HEK293 (cell line): ENCODE data around the gene CCL28.
"Not testable (repeated sequence)": the region's sequence is repeated elsewhere in the genome, so short reads cannot be mapped to it uniquely, and the experiment has no call there.

Source experiments
- CTCF ChIA-PET: fragments of 350-600 bp; formaldehyde crosslinking; extraction: SDS; loops from one replicate; lab custom pipeline; 2021; ENCODE audit warnings: antibody characterized with exemption; lab: Yijun Ruan, JAX
- POLR2A ChIA-PET: fragments of 300-600 bp; formaldehyde crosslinking; extraction: SDS; loops from one replicate; lab custom pipeline; 2020; ENCODE audit warnings: antibody characterized with exemption, inconsistent platforms; lab: Yijun Ruan, JAX
- H3K27ac ChIP-seq: fragments of 200-500 bp; sonication (Bioruptor generic); 2 replicates; pipeline ENCODE4 v1.5.1; 2014; ENCODE audit warnings: low read depth, low read length, control low read depth, inconsistent platforms; ENCODE audit errors: extremely low read depth
- H3K36me3 ChIP-seq, 2 experiments: fragments of 200-500 bp in 1 of 2; sonication (Bioruptor generic) in 1 of 2; 1 replicate in 1 of 2; 2 replicates in 1 of 2; pipeline ENCODE4 v1.5.1; 2014 to 2017; ENCODE audit warnings: inconsistent platforms in 2 of 2, low read length in 2 of 2; ENCODE audit not compliant: control insufficient read depth in 2 of 2, insufficient read depth in 1 of 2
- H3K4me1 ChIP-seq: fragments of 200-500 bp; sonication (Bioruptor generic); 2 replicates; pipeline ENCODE4 v1.5.1; 2014; ENCODE audit warnings: mild to moderate bottlenecking, low read length, inconsistent platforms; ENCODE audit not compliant: control insufficient read depth, insufficient read depth
- H3K4me3 ChIP-seq: 2 replicates; pipeline ENCODE4 v1.5.1; 2011; ENCODE audit warnings: low read depth, mild to moderate bottlenecking, control low read depth, low read length, moderate library complexity
- H3K9me3 ChIP-seq: fragments of 200-500 bp; sonication (Bioruptor generic); 2 replicates; pipeline ENCODE4 v1.5.1; 2014; ENCODE audit warnings: low read depth, low read length, inconsistent platforms; ENCODE audit not compliant: control insufficient read depth, insufficient read depth
- BCL11A ChIP-seq: fragments of 450-650 bp; formaldehyde crosslinking; IDR thresholded peaks from 2 replicates; pipeline ENCODE4 v1.5.1; 2016; ENCODE audit warnings: low read depth, missing biosample characterization, missing genetic modification characterization
- EGR2 ChIP-seq: fragments of 450-650 bp; formaldehyde crosslinking; IDR thresholded peaks from 2 replicates; pipeline ENCODE4 v1.5.1; 2016; ENCODE audit warnings: low read depth, missing biosample characterization, missing genetic modification characterization
- GLIS1 ChIP-seq: fragments of 450-650 bp; formaldehyde crosslinking; IDR thresholded peaks from 2 replicates; pipeline ENCODE4 v1.5.1; 2016; ENCODE audit warnings: missing biosample characterization, missing genetic modification characterization
- KLF8 ChIP-seq: fragments of 450-650 bp; formaldehyde crosslinking; IDR thresholded peaks from 2 replicates; pipeline ENCODE4 v1.5.1; 2016; ENCODE audit warnings: missing biosample characterization, missing genetic modification characterization
- MEIS1 ChIP-seq: sonication (generic); formaldehyde crosslinking; IDR thresholded peaks from 2 replicates; pipeline ENCODE4 v1.8.1; 2022; ENCODE audit warnings: missing genetic modification reagents, mild to moderate bottlenecking, borderline replicate concordance
- MYNN ChIP-seq: fragments of 450-650 bp; formaldehyde crosslinking; IDR thresholded peaks from 2 replicates; pipeline ENCODE4 v1.5.1; 2016; ENCODE audit warnings: missing biosample characterization, missing genetic modification characterization, borderline replicate concordance
- REPIN1 ChIP-seq: fragments of 450-650 bp; formaldehyde crosslinking; IDR thresholded peaks from 2 replicates; pipeline ENCODE4 v1.5.1; 2017; ENCODE audit warnings: missing biosample characterization, missing genetic modification characterization, low read depth
- ZBTB17 ChIP-seq: fragments of 450-650 bp; formaldehyde crosslinking; IDR thresholded peaks from 2 replicates; pipeline ENCODE4 v1.5.1; 2016; ENCODE audit warnings: missing biosample characterization, missing genetic modification characterization
- ZBTB7A ChIP-seq: fragments of 450-650 bp; formaldehyde crosslinking; IDR thresholded peaks from 2 replicates; pipeline ENCODE4 v1.5.1; 2016; ENCODE audit warnings: low read depth, missing biosample characterization, missing genetic modification characterization
- ZNF140 ChIP-seq: fragments of 450-650 bp; formaldehyde crosslinking; IDR thresholded peaks from 2 replicates; pipeline ENCODE4 v1.5.1; 2016; ENCODE audit warnings: missing biosample characterization, missing genetic modification characterization
- ZNF169 ChIP-seq: fragments of 450-650 bp; formaldehyde crosslinking; IDR thresholded peaks from 2 replicates; pipeline ENCODE4 v1.5.1; 2016; ENCODE audit warnings: missing biosample characterization, missing genetic modification characterization
- ZNF223 ChIP-seq: fragments of 450-650 bp; formaldehyde crosslinking; IDR thresholded peaks from 2 replicates; pipeline ENCODE4 v1.5.1; 2016; ENCODE audit warnings: missing biosample characterization, missing genetic modification characterization
- ZNF391 ChIP-seq: fragments of 450-650 bp; formaldehyde crosslinking; IDR thresholded peaks from 2 replicates; pipeline ENCODE4 v1.5.1; 2016; ENCODE audit warnings: low read depth, missing biosample characterization, missing genetic modification characterization, borderline replicate concordance
- ZNF433 ChIP-seq: fragments of 450-650 bp; formaldehyde crosslinking; IDR thresholded peaks from 2 replicates; pipeline ENCODE4 v1.5.1; 2016; ENCODE audit warnings: missing biosample characterization, missing genetic modification characterization, low read depth
- ZNF561 ChIP-seq: fragments of 450-650 bp; IDR thresholded peaks from 2 replicates; pipeline ENCODE4 v1.5.1; 2018; ENCODE audit warnings: missing biosample characterization, missing genetic modification characterization, borderline replicate concordance
- ZNF747 ChIP-seq: fragments of 450-650 bp; formaldehyde crosslinking; IDR thresholded peaks from 2 replicates; pipeline ENCODE4 v1.5.1; 2016; ENCODE audit warnings: missing biosample characterization, missing genetic modification characterization
- ZNF768 ChIP-seq: fragments of 450-650 bp; formaldehyde crosslinking; IDR thresholded peaks from 2 replicates; pipeline ENCODE4 v1.5.1; 2018; ENCODE audit warnings: missing biosample characterization, mild to moderate bottlenecking, missing genetic modification characterization
- ZNF830 ChIP-seq: fragments of 450-650 bp; IDR thresholded peaks from 2 replicates; pipeline ENCODE4 v1.5.0; 2018; ENCODE audit warnings: missing biosample characterization, missing genetic modification characterization, low read depth, mild to moderate bottlenecking, moderate library complexity
- TF ChIP-seq, protein P1 (sequence below): fragments of 450-650 bp; formaldehyde crosslinking; IDR thresholded peaks from 2 replicates; pipeline ENCODE4; 2016; ENCODE audit warnings: missing biosample characterization, missing genetic modification characterization
- TF ChIP-seq, protein P2 (sequence below): fragments of 450-650 bp; formaldehyde crosslinking; optimal IDR thresholded peaks from 2 replicates; pipeline ENCODE3; 2016; ENCODE audit warnings: missing biosample characterization, mild to moderate bottlenecking, missing genetic modification characterization
- TF ChIP-seq, protein P3 (sequence below): fragments of 450-650 bp; formaldehyde crosslinking; IDR thresholded peaks from 2 replicates; pipeline ENCODE4 v1.5.1; 2016; ENCODE audit warnings: missing biosample characterization, missing genetic modification characterization
- TF ChIP-seq, protein P4 (sequence below): fragments of 450-650 bp; formaldehyde crosslinking; IDR thresholded peaks from 2 replicates; pipeline ENCODE4 v1.5.1; 2016; ENCODE audit warnings: missing biosample characterization, missing genetic modification characterization

The CCL28 gene

DNA sequence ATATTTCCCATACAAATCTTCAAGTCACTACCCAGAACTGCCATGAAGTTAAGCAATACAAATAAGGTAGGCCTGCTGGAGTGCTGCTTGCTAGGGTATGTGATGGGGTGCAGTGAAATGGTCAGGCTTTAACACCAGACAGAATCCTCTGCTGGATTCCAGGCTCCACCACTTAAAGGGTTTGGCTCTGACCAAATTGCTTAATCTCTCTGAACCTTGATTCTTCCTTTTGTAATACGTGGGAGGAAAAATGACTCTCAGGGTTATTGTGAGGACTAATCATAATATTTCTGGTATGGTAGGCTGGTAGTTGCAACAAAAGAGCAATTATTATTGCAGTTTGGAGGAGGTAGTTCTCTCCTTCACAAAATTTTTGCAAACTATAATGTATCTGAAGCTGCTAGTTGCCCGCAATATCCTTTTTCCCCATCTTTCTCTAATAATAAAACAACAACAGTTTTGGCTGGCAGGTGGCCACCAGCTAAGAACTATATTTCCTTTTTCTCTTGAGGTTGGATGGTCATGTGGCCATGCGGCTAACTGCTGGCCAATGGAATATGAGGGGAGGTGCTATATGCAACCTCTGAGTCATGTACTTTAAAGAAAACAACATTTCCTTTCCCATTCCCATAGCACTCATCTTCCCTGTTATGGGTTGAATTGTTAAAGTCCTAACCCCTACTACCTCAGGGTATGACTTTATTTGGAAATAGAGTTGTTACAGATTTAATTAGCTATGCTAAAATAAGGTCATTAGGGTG is 44.1 kb downstream of the CCL28 start:
- Histone ChIP-seq H3K27ac (no peak overlapping the region), H3K4me3 (no peak overlapping the region), H3K36me3 (no peaks in the 10 kb centered on the region), H3K9me3 (no peaks in the 10 kb centered on the region), H3K4me1 (no peaks in the 10 kb centered on the region)
- POLR2A ChIA-PET, result no interaction called here
- CTCF ChIA-PET, result interaction anchor here (0.5 to 0.6 kb wide), 2 partner anchors 22 to 953 kb away, joined by 3 read pairs; no protein-coding TSS in a partner anchor
- no peak for TF ChIP-seq KLF8 (tag by site-specific recombination)
- no peak for TF ChIP-seq ZNF768 (tag by site-specific recombination)
- no peak for TF ChIP-seq MEIS1 (CRISPR knock-in tag)
- TF ChIP-seq ZNF561, result no peak
- TF ChIP-seq, protein P1, sequence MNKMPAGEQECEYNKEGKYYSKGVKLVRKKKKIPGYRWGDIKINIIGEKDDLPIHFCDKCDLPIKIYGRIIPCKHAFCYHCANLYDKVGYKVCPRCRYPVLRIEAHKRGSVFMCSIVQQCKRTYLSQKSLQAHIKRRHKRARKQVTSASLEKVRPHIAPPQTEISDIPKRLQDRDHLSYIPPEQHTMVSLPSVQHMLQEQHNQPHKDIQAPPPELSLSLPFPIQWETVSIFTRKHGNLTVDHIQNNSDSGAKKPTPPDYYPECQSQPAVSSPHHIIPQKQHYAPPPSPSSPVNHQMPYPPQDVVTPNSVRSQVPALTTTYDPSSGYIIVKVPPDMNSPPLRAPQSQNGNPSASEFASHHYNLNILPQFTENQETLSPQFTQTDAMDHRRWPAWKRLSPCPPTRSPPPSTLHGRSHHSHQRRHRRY (tag by site-specific recombination), result no peak
- TF ChIP-seq, protein P2, sequence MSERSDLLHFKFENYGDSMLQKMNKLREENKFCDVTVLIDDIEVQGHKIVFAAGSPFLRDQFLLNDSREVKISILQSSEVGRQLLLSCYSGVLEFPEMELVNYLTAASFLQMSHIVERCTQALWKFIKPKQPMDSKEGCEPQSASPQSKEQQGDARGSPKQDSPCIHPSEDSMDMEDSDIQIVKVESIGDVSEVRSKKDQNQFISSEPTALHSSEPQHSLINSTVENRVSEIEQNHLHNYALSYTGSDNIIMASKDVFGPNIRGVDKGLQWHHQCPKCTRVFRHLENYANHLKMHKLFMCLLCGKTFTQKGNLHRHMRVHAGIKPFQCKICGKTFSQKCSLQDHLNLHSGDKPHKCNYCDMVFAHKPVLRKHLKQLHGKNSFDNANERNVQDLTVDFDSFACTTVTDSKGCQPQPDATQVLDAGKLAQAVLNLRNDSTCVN (tag by site-specific recombination), result no peak
- no peak for TF ChIP-seq BCL11A
- no peak for TF ChIP-seq ZNF433 (tag by site-specific recombination)
- no peak for TF ChIP-seq ZNF223
- TF ChIP-seq ZNF747 (tag by site-specific recombination), result no peak
- no peak for TF ChIP-seq ZNF830 (tag by site-specific recombination)
- TF ChIP-seq ZNF169 (tag by site-specific recombination), result no peak
- TF ChIP-seq MYNN (tag by site-specific recombination), result no peak
- TF ChIP-seq GLIS1 (tag by site-specific recombination), result no peak
- TF ChIP-seq REPIN1 (tag by site-specific recombination), result no peak
- TF ChIP-seq EGR2 (tag by site-specific recombination), result no peak
- TF ChIP-seq ZBTB17 (tag by site-specific recombination), result no peak

DNA sequence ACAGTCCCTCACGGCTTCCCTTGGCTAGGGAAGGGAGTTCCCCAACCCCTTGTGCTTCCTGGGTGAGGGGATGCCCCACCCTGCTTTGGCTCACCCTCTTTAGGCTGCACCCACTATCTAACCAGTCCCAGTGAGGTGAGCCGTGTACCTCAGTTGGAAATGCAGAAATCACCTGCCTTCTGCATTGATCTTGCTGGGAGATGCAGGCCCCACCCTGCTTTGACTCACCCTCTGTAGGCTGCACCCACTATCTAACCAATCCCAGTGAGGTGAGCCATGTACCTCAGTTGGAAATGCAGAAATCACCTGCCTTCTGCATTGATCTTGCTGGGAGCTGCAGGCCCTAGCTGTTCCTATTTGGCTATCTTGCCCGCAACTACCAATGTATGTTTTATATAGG is 44.7 kb downstream of the CCL28 start:
- no peak for TF ChIP-seq REPIN1 (tag by site-specific recombination)
- TF ChIP-seq, protein P3, sequence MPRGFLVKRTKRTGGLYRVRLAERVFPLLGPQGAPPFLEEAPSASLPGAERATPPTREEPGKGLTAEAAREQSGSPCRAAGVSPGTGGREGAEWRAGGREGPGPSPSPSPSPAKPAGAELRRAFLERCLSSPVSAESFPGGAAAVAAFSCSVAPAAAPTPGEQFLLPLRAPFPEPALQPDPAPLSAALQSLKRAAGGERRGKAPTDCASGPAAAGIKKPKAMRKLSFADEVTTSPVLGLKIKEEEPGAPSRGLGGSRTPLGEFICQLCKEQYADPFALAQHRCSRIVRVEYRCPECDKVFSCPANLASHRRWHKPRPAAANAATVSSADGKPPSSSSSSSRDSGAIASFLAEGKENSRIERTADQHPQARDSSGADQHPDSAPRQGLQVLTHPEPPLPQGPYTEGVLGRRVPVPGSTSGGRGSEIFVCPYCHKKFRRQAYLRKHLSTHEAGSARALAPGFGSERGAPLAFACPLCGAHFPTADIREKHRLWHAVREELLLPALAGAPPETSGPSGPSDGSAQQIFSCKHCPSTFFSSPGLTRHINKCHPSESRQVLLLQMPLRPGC (tag by site-specific recombination), result no peak
- TF ChIP-seq ZBTB7A (tag by site-specific recombination), result no peak
- TF ChIP-seq, protein P4, sequence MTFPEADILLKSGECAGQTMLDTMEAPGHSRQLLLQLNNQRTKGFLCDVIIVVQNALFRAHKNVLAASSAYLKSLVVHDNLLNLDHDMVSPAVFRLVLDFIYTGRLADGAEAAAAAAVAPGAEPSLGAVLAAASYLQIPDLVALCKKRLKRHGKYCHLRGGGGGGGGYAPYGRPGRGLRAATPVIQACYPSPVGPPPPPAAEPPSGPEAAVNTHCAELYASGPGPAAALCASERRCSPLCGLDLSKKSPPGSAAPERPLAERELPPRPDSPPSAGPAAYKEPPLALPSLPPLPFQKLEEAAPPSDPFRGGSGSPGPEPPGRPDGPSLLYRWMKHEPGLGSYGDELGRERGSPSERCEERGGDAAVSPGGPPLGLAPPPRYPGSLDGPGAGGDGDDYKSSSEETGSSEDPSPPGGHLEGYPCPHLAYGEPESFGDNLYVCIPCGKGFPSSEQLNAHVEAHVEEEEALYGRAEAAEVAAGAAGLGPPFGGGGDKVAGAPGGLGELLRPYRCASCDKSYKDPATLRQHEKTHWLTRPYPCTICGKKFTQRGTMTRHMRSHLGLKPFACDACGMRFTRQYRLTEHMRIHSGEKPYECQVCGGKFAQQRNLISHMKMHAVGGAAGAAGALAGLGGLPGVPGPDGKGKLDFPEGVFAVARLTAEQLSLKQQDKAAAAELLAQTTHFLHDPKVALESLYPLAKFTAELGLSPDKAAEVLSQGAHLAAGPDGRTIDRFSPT (tag by site-specific recombination), result no peak
- no peak for TF ChIP-seq ZNF433 (tag by site-specific recombination)
- TF ChIP-seq ZNF140 (tag by site-specific recombination), result no peak
- TF ChIP-seq ZNF391 (tag by site-specific recombination), result no peak
- TF ChIP-seq, all 188 proteins: peak for 0
- Histone ChIP-seq H3K4me3 (no peak overlapping the region), H3K36me3 (no peaks in the 10 kb centered on the region), H3K4me1 (no peaks in the 10 kb centered on the region), H3K9me3 (no peaks in the 10 kb centered on the region), H3K27ac (no peak overlapping the region)
- CTCF ChIA-PET, result no interaction called here
- POLR2A ChIA-PET, result no interaction called here

DNA sequence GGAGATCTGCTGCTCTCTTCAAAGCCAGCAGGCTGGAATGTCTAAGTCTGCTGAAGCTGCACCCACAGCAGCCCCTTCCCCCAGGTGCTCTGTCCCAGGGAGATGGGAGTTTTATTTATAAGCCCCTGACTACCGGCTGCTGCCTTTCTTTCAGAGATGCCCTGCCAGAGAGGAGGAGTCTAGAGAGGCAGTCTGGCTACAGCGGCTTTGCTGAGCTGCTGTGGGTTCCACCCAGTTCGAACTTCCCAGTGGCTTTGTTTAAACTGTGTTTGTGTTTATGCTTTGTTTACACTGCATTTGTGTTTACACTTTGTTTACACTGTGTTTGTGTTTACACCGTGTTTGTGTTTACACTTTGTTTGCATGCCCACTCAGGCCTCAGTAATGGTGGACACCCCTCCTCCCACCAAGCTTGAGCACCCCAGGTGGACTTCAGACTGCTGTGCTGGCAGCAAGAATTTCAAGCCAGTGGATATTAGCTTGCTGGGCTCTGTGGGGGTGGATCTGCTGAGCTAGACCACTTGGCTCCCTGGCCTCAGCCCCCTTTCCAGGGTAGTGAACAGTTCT is 45.4 kb downstream of the CCL28 start:
- H3K9me3 ChIP-seq, H3K36me3 ChIP-seq, H3K27ac ChIP-seq, POLR2A ChIA-PET, CTCF ChIA-PET, H3K4me3 ChIP-seq, H3K4me1 ChIP-seq: not testable (repeated sequence)

DNA sequence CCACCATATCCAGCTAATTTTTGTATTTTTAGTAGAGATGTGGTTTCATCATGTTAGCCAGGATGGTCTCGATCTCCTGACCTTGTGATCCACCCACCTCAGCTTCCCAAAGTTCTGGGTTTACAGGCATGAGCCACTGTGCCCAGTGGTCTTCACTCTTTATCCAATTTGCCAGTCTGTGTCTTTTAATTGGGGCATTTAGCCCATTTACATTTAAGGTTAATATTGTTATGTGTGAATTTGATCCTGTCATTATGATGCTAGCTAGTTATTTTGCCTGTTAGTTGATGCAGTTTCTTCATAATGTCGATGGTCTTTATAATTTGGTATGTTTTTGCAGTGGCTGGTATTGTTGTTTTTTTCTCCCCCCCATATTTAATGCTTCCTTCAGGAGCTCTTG is 47.0 kb downstream of the CCL28 start:
- POLR2A ChIA-PET, H3K36me3 ChIP-seq, CTCF ChIA-PET: not testable (repeated sequence)

More for the DNA sequence above, 47.0 kb downstream of the CCL28 start:
- H3K4me3 ChIP-seq, H3K9me3 ChIP-seq, H3K4me1 ChIP-seq, H3K27ac ChIP-seq: not testable (repeated sequence)
